Raji (cell line): ENCODE data around the gene HYDIN.
A peak's percentile ranks its signal among the peaks of the same experiment; 100 is the strongest.

Experiments
- POLR2A ChIP-seq: IDR thresholded peaks from 2 replicates; pipeline ENCODE4 v1.6.1; 2011; ENCODE audit warnings: low read depth, low read length, control low read depth; ENCODE audit not compliant: insufficient read depth

HYDIN gene

GRCh38 chr16:71188956-71189712 is 41.4 kb downstream of the HYDIN start:
- TF ChIP-seq POLR2A, result no peak

DNA sequence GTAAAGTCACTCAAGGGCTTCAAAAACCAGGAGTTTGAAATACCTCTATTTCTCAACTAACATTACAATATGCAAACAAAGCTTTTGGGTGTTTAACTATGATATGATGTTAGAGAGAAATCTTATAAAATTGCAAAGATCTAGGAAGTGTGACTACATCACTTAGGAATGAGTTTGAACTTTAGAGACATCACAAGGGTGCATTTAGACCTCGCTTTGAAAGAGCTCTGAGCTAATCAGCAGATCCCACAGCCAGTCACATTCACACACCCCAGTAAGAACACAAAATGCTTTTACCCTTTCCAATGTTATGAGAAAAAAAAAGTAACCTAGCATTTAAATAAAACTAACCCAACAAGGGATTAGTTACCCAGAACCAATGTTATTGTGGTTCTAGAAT is 45.2 kb downstream of the HYDIN start:
- TF ChIP-seq POLR2A, result no peak

DNA sequence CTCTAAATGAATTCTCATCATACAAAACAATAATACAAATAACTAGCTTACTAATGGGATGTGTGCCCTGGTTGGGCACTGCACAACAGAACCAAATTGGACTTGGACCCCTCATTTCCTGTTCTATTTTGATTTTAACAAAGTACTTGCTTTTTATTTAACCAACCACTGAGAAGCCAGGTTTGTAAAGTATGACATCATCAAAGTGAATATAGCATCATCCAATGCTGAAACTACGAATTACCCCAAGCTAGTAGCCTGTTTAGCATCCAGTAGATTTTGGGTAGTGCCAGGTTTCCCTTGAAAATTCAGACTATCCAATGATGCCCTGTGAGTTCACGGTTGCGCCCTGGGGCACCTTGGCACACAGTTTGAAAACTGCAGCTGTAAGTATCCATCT is 51.0 kb downstream of the HYDIN start:
- no peak for TF ChIP-seq POLR2A

GRCh38 chr16:71172481-71173207 is 57.9 kb downstream of the HYDIN start:
- no peak for TF ChIP-seq POLR2A

GRCh38 chr16:70809392-70810060 is 421.0 kb downstream of the HYDIN start:
- TF ChIP-seq POLR2A, result no peak

GRCh38 chr16:70808371-70808770 is 422.2 kb downstream of the HYDIN start:
- no peak for TF ChIP-seq POLR2A

GRCh38 chr16:70805787-70806186 is 424.7 kb downstream of the HYDIN start:
- TF ChIP-seq POLR2A, result no peak

DNA sequence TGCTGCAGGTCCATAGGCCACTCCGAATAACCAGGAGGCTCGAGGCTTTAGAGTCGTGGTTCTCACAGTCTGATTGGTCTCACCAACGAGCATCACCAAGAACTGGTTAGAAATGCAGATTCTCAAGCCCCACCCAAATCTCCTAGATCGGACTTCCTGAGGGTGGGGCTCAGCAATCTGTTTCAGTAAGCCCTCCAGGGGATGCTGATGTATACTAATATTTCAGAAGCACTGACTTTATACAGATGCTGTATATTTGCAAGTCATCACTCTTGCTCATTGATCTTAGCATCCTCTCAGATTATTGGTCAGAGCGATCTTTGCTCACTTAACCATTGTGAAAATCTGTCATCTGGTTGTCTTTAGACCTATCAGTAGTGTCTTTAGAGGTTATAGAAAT is 425.1 kb downstream of the HYDIN start:
- no peak for TF ChIP-seq POLR2A

DNA sequence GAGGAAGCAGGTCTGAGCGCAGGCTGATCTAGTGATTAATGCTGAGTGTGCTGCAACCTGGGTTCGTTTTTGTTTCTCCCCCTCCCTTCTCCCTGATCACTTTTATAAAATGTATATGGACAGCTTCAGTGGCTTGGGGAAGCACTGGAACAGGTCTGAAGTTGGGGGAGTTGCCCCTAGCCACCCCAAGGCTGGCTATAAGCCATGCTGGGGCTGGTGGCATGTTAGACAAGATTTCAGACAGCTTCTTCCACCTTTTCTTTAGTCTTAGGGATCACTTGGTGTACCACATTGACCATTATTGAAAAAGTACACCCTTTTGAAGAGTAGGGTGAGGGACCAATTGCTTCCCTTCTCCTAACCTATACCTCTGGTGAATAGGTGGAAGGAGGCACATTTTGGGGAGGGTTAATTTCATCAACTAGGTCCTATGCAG is 425.8 kb downstream of the HYDIN start:
- no peak for TF ChIP-seq POLR2A

DNA sequence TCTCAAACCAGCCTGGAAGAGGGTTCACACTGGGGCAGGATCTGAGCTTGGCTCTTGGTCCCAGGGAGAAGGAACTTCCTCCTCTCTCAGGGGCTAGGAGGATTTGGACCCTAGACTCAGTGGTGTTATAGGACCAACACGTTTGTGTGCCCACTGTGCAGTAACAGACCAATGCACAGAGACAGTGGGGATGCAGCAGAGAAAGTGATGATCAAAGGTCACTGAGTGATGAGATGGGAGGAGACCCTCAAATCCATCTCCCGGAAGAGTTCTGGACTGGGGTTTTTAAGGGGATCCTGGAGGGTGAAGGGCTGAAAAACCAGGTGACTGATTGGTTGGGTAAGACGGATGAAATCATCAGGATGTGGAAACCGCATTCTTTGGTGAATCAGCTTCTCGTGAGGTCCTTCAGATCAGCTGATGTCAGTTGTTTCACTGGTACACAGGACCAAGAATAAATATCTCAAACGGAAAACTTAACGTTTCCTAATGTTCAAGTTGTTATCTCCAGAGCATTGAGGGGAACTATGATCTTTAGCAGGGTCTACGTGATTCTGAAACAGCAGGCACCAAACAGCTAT is 426.3 kb downstream of the HYDIN start:
- TF ChIP-seq POLR2A, result no peak

GRCh38 chr16:70803319-70803718 is 427.2 kb downstream of the HYDIN start:
- TF ChIP-seq POLR2A, result no peak

GRCh38 chr16:70801611-70802010 is 428.9 kb downstream of the HYDIN start:
- no peak for TF ChIP-seq POLR2A

- peak; percentile 89 for TF ChIP-seq POLR2A
These were observed 429.6 kb downstream of the HYDIN start, which contains the start of gene VAC14 for GRCh38 chr16:70800781-70801480. Gene VAC14, minus strand, starts transcription at chr16:70801158. Its CDS starts 258 bp downstream, at chr16:70800900.

GRCh38 chr16:70800311-70800710 is 430.2 kb downstream of the HYDIN start:
- TF ChIP-seq POLR2A, result no peak

GRCh38 chr16:70796301-70796700 is 434.2 kb downstream of the HYDIN start:
- no peak for TF ChIP-seq POLR2A
